NCI-H1417 (cell line): ENCODE results near the gene KDM2A.
"Not testable (repeated sequence)": the region's sequence is repeated elsewhere in the genome, so short reads cannot be mapped to it uniquely, and the experiment has no call there.

Experiments used
- DNase-seq, 3 experiments: peaks; one replicate each; lab custom pipeline; 2025; lab: John Stamatoyannopoulos, UW

KDM2A gene

DNA sequence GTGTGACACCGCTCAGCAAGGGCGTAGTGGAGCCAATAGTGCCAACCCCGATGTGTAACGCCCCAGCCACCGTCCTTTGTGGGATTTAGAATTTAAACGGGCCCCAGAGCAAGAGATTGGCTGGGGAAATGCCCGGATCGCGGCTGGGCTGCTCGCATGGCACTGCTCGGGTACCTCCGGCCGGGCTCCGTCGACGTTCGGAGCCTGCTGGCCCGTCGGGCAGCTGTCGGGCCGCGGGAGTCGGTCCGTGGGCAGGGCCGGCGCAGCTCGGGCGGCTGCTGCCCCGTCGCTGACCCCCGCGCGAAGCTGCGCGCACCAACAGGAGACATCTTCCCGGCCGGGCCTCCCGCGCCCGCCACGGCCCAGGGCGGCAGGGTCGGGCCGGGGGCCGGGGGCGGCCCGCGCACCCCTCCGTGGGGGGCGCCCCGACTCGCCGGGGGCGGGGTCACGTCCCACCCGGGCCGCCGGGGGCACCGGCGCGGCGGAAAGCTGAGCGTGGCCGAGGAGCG lies 1.3 kb upstream of the KDM2A start:
- peak in 1 of 3 experiments; percentile 72 for DNase-seq

DNA sequence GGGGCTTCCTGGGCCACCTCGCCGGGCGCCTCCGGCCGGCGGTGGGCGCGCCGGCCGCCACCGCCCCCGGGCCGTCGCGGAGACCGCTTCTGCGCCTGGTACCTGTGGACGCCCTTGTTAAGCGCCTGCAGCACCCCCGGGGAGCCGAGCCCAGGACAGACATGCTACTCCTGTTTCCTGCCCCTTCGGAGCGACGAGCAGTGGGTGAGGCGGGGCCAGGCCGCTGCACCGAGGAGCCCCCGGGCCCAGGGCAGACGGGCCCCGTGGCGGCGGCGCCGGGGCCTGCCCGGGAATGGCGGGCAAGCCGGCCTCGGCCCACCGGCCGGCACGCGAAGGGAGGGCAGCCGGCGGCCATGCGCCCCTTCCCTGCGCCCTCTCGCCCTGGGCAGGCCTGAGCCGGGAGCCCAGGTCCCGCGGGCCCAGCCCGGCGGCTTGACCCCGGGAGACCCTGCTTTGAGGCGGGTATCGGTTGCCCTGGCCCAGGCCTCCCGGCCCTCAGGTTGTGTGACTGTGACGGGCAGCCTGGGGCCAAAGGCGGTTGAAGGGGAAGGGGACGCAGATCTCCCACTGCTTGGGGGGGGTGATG lies 789 bp upstream of the KDM2A start:
- DNase-seq = peak; percentile 37 to 91 (median 78)

GRCh38 chr11:67119585-67120391 lies 725 bp downstream of the KDM2A start:
- peak in 2 of 3 experiments; percentile 55 to 64 for DNase-seq

DNA sequence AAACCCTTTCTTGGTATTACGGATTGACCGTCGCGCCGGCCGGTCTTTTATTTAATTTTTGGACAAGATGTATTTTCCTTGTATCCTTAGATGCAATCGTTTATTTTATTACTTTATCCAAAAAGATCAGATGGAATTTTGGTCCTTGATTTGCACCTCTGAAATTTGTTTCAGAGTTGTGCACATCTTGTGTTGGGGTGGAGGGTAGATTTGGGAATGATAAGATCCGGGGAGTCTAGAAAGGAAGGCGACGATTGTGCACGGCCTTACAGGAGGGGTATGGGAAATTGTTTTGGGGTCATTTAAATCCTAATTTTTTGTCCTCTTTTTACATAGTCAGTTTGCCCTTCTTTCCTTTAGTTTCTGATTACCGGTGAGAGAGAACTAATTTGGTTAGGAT lies 1.4 kb downstream of the KDM2A start:
- DNase-seq = no peak

- DNase-seq = peak in 1 of 3 experiments; percentile 47
These were observed 2.0 kb downstream of the KDM2A start for GRCh38 chr11:67120881-67121710.

- DNase-seq = not testable (repeated sequence)
These were observed 4.7 kb downstream of the KDM2A start for GRCh38 chr11:67123801-67124200.

- DNase-seq = not testable (repeated sequence)
These were observed 7.2 kb downstream of the KDM2A start for GRCh38 chr11:67126243-67126642.

DNA sequence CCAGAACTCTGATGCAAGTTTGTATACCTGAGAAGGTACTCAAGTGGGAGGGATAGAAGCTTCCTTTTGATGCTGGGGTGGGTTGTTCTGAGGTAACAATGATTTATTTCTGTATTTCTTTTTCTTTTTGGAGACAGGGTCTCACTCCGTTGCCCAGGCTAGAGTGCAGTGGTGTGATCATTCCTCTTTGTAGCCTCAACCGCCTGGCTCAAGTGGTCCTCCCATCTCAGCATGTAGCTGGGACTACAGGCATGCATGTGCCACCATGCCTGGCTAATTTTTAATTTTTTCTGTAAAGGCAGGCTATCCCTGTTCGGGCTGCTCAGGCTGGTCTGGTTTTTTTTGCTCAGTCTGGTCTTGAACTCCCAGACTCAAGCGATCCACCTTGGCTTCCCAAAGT lies 7.9 kb downstream of the KDM2A start:
- no peak for DNase-seq

DNA sequence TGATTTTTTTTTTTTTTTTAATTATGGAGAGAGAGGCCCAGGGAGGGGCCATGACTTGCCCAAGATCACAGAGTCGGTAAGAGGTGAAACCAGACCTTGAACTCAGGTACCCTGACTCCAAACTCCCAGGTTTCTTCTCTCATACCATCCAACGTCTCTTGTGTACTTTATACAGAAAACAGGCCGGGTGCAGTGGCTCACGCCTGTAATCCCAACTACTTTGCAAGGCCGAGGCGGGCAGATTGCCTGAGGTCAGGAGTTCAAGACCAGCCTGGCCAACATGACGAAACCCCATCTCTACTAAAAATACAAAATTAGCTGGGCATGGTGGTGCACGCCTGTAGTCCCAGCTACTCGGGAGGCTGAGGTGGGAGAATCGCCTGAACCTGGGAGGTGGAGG lies 11.8 kb downstream of the KDM2A start:
- not testable (repeated sequence) for DNase-seq

GRCh38 chr11:67136156-67136555 lies 17.1 kb downstream of the KDM2A start:
- DNase-seq = no peak

- no peak for DNase-seq
These were observed 19.9 kb downstream of the KDM2A start for GRCh38 chr11:67138922-67139321.

DNA sequence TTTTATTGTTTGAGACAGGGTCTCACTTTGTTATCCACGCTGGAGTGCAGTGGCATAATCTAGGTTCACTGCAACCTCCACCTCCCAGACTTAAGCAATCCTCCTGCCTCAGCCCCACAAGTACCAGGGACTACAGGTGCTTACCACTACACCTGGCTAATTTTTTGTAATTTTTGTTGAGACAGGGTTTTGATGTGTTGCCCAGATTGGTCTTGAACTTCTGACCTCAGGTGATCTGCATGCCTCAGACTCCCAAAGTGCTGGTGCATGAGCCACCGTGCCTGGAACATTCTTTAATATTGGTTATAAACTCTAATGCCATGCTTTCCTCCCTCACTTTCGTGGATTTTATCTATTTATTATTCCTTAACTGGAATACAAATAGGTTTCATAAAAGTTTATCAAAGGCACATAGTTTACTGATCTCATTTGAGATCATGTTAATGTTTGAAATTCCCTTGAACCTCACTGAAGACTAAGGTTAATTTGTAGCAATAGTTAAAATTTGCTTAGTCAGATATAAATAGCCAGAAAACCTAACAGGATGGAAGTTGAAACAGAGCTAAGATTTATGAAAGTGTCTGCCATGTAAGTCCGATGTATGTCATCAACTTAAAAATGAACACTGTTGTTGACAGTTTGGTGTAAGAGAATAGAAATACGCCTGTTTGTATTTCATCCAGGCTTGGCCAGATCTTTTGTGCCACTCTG lies 27.6 kb downstream of the KDM2A start:
- no peak for DNase-seq

DNA sequence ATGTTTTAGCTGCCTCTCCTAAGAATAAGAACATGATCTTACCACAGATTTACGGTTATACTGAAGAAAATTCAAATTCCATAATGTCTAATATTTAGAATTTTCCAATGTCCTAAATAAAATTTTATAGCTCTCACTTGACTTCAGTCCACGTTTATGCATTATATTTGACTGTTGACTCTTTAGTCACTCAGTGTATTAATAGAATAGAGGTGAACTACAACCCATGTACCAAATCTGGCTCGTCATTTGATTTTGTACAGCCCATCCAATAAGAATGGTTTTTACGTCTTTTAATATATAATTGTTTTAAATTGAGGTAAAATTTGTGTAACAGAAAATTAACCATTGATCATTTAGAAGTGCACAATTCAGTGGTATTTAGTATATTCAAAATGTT lies 34.9 kb downstream of the KDM2A start:
- no peak for DNase-seq

DNA sequence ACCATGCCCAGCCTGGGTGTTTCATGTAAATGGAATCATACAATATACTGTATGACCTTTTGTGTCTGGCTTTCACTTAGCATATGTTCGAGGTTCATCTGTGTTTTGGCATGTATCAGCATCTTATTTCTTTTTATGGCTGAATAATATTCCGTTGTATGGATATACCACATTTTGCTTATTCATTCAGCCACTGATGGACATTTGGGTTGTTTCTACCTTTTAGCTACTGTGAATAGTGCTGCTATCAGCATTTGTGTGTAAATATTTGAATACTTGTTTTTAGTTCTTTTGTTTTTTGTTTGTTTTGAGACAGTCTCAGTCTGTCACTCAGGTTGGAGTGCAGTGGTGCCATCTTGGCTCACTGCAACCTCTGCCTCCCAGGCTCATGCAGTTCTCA lies 35.7 kb downstream of the KDM2A start:
- no peak for DNase-seq

GRCh38 chr11:67157691-67158090 lies 38.6 kb downstream of the KDM2A start:
- DNase-seq = no peak

- DNase-seq = no peak
These were observed 39.2 kb downstream of the KDM2A start for GRCh38 chr11:67158221-67158620.

GRCh38 chr11:67160045-67160444 lies 41.0 kb downstream of the KDM2A start:
- no peak for DNase-seq

DNA sequence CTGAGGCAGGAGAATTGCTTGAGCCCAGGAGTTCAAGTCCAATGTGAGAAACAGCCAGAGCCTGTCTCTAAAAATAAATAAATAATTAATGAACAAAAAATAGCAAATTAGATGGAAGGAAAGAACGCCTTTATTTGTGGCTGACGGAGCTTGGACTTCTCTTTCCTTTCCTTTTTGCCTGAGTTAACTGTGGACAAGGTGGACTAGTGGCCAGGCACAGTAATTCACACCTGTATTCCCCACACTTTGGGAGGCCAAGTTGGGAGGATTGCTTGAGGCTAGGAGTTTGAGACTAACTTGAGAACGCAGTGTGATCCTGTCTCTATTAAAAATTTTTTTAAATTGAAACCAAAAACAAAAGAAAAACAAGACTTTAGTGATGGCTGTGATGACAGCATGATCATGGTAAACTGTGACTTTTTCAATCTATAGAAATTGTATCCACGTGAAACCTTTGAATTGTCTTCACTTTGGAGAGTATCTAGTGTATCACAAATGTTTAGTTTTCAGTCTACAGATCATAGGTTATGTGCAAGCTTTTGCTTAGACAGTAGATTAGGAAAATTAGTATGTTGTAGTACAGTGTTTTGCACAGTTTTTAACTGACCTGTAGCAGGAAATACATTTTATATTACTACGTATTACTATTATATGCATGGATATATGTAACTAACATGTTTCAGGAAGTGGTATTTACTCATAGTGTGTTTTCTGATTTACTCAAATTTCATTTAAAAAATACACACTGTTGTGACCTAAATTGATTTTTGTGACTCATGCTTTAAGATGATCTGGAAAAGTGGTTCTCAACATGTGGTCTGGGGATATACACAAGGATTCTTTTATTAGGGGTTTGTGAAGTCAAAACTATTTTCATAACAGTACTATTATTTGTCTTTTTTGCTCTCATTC lies 42.1 kb downstream of the KDM2A start:
- DNase-seq = no peak

GRCh38 chr11:67163006-67163405 lies 43.9 kb downstream of the KDM2A start:
- no peak for DNase-seq

DNA sequence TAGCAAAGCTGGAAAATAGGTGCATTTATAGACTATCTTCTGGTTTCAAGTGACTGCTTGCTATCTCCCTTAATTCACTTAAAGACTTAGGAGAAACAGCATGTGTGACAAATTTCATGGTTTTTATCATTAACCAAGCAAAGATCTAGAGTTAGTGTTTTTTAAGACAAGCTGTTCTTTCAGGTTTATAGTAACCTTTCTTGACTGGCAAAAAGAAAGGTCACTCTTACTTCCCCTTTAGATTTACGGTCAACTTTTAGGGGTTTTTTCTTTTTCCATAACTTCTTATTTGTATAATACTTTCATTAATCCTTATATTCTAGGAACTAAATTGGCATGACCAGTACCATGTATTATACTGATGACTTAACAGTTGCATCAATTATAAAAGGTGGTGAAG lies 46.6 kb downstream of the KDM2A start:
- no peak for DNase-seq

- no peak for DNase-seq
These were observed 48.0 kb downstream of the KDM2A start for GRCh38 chr11:67167091-67167490.
